CD4-positive, alpha-beta T cell (primary cell): ENCODE data around the gene VNN1. TPM values are rescaled to one million over a fixed set of nuclear protein-coding genes. Genes with fewer than 3 reads are reported as not detected.

Experiments
- ATAC-seq: fragments of 200-7000 bp; cut with Tn5 transposase; one replicate; pipeline ENCODE4 v1.10.0; 2022; ENCODE audit warnings: mild to moderate bottlenecking; ENCODE audit not compliant: poor library complexity
- CTCF ChIA-PET: fragments of 350-600 bp; sonication (Branson Sonifier 250); formaldehyde crosslinking; loops from one replicate; lab custom pipeline; 2021; ENCODE audit warnings: antibody characterized with exemption, inconsistent platforms; lab: Charles Lee
- POLR2A ChIA-PET: fragments of 350-600 bp; sonication (Branson Sonifier 250); formaldehyde crosslinking; loops from one replicate; lab custom pipeline; 2021; ENCODE audit warnings: antibody characterized with exemption, inconsistent platforms; lab: Charles Lee
- DNase-seq, 14 experiments: peaks; one replicate each; pipeline ENCODE4 v3.0.0-alpha.2; 2013 to 2020; ENCODE audit warnings: mixed read lengths in 2 of 14
- H3K27ac ChIP-seq, 2 donors: one replicate each; pipeline versions ENCODE4 v1.5.1 to v1.7.0; 2013; ENCODE audit warnings: low read length in 2 of 2, low read depth in 1 of 2, mild to moderate bottlenecking in 1 of 2
- H3K27me3 ChIP-seq, 2 experiments: 1 replicate in 1 of 2; 2 replicates in 1 of 2; pipeline versions ENCODE4 v1.6.1 to v1.7.0; 2013; ENCODE audit warnings: low read length in 2 of 2, control low read depth in 1 of 2, mild to moderate bottlenecking in 1 of 2, moderate library complexity in 1 of 2; ENCODE audit not compliant: insufficient read depth in 2 of 2, control insufficient read depth in 1 of 2
- H3K36me3 ChIP-seq: one replicate; pipeline ENCODE4 v1.6.1; 2013; ENCODE audit warnings: low read length, control low read depth; ENCODE audit not compliant: insufficient read depth
- H3K4me1 ChIP-seq: one replicate; pipeline ENCODE4 v1.6.1; 2013; ENCODE audit warnings: low read length, control low read depth; ENCODE audit not compliant: insufficient read depth
- H3K4me3 ChIP-seq: one replicate; pipeline ENCODE4 v1.5.1; 2013; ENCODE audit warnings: mild to moderate bottlenecking, low read length, moderate library complexity
- H3K9me3 ChIP-seq, 2 experiments: 1 replicate in 1 of 2; 2 replicates in 1 of 2; pipeline versions ENCODE4 v1.6.1 to v1.7.0; 2013; ENCODE audit warnings: low read length in 2 of 2, mild to moderate bottlenecking in 2 of 2, control low read depth in 1 of 2, moderate library complexity in 1 of 2; ENCODE audit not compliant: control insufficient read depth in 1 of 2, insufficient read depth in 1 of 2
- H3K27ac Mint-ChIP-seq: one replicate; pipeline ENCODE4 v1.8.0; 2020; ENCODE audit warnings: mixed read lengths
- H3K27me3 Mint-ChIP-seq: one replicate; pipeline ENCODE4 v1.8.0; 2021; ENCODE audit warnings: mixed read lengths
- H3K36me3 Mint-ChIP-seq: one replicate; pipeline ENCODE4 v1.8.0; 2021; ENCODE audit warnings: low read depth, mixed read lengths
- H3K4me1 Mint-ChIP-seq: one replicate; pipeline ENCODE4 v1.8.0; 2021; ENCODE audit warnings: low read depth, mixed read lengths
- H3K4me3 Mint-ChIP-seq: one replicate; pipeline ENCODE4 v1.8.0; 2020; ENCODE audit warnings: mild to moderate bottlenecking, mixed read lengths
- H3K9me3 Mint-ChIP-seq: one replicate; pipeline ENCODE4 v1.8.0; 2020; ENCODE audit warnings: mixed read lengths
- CTCF ChIP-seq: fragments of 200-600 bp; IDR thresholded peaks from one replicate; pipeline ENCODE4 v1.8.0; 2022; ENCODE audit warnings: antibody characterized with exemption, mild to moderate bottlenecking
- intact Hi-C, 2 experiments: fragments of 100-400 bp; cut with DNase I in 1 of 2; cut with micrococcal nuclease in 1 of 2; formaldehyde crosslinking; loops; one replicate each; pipeline versions ENCODE4 v1.15.1 to v1.9.0; 2023 to 2025; cut with DNase I, micrococcal nuclease
- total RNA-seq, 174 experiments: library from RNA in 2 of 174; stranded (reverse) in 2 of 174; gene quantifications; one replicate each; pipeline ENCODE4 v1.2.3 and lab custom pipeline; 2021 to 2026

Gene VNN1
- total RNA-seq, 2 experiments from 2014 or later = not detected

GRCh38 chr6:132715881-132716637 is 2.2 kb upstream of the VNN1 start:
- Mint-ChIP-seq H3K4me1 (no peaks in the 10 kb centered on the region), H3K27ac (no peak overlapping the region), H3K27me3 (no peaks in the 10 kb centered on the region), H3K36me3 (no peaks in the 10 kb centered on the region), H3K4me3 (no peak overlapping the region), H3K9me3 (no peaks in the 10 kb centered on the region)
- no peaks in the 10 kb centered on the region for H3K9me3 ChIP-seq
- H3K27me3 ChIP-seq = no peaks in the 10 kb centered on the region
- ChIA-PET CTCF (interaction anchor here (0.6 kb wide), 1 partner anchor 9 kb away, joined by 3 read pairs; no protein-coding TSS in a partner anchor), POLR2A (no interaction called here)
- H3K36me3 ChIP-seq = no peaks in the 10 kb centered on the region
- no peak for ATAC-seq
- no peak overlapping the region for H3K4me3 ChIP-seq
- no peak for TF ChIP-seq CTCF
- H3K27ac ChIP-seq = no peak overlapping the region
- no peaks in the 10 kb centered on the region for H3K4me1 ChIP-seq
- DNase-seq = no peak
- intact Hi-C loops = no loop called here

GRCh38 chr6:132715204-132715603 is 1.3 kb upstream of the VNN1 start:
- TF ChIP-seq CTCF = no peak
- Histone ChIP-seq H3K27ac (no peak overlapping the region), H3K4me1 (no peaks in the 10 kb centered on the region), H3K9me3 (no peaks in the 10 kb centered on the region), H3K4me3 (no peak overlapping the region), H3K36me3 (no peaks in the 10 kb centered on the region), H3K27me3 (no peaks in the 10 kb centered on the region)
- no peak for DNase-seq
- no peaks in the 10 kb centered on the region for H3K9me3 Mint-ChIP-seq
- H3K4me1 Mint-ChIP-seq = no peaks in the 10 kb centered on the region
- H3K36me3 Mint-ChIP-seq = no peaks in the 10 kb centered on the region
- no peak overlapping the region for H3K27ac Mint-ChIP-seq
- no peak for ATAC-seq
- ChIA-PET CTCF (no interaction called here), POLR2A (interaction anchor here (0.9 kb wide), 1 partner anchor 11 kb away, joined by 3 read pairs; no protein-coding TSS in a partner anchor)
- intact Hi-C loops = no loop called here
- peaks cover 3% of the 10 kb centered on the region for H3K27me3 Mint-ChIP-seq
- H3K4me3 Mint-ChIP-seq = no peak overlapping the region

GRCh38 chr6:132714160-132714559 is 305 bp upstream of the VNN1 start:
- no peak for DNase-seq

More at GRCh38 chr6:132714160-132714559, 305 bp upstream of the VNN1 start:
- H3K27me3 ChIP-seq = no peaks in the 10 kb centered on the region
- Mint-ChIP-seq H3K36me3 (no peaks in the 10 kb centered on the region), H3K9me3 (no peaks in the 10 kb centered on the region), H3K4me1 (no peaks in the 10 kb centered on the region), H3K4me3 (no peak overlapping the region), H3K27me3 (peaks cover 3% of the 10 kb centered on the region), H3K27ac (no peak overlapping the region)
- TF ChIP-seq CTCF = no peak
- H3K36me3 ChIP-seq = no peaks in the 10 kb centered on the region
- intact Hi-C loops = no loop called here
- CTCF ChIA-PET = interaction anchor here (0.7 kb wide), 1 partner anchor 247 kb away, joined by 3 read pairs; no protein-coding TSS in a partner anchor
- H3K4me3 ChIP-seq = no peak overlapping the region
- POLR2A ChIA-PET = no interaction called here
- no peaks in the 10 kb centered on the region for H3K4me1 ChIP-seq
- H3K9me3 ChIP-seq = no peaks in the 10 kb centered on the region
- H3K27ac ChIP-seq = no peak overlapping the region
- no peak for ATAC-seq
